SJCRH30 (cell line): ENCODE data around the gene WDR89. TPM values are rescaled to one million over a fixed set of nuclear protein-coding genes. Genes with fewer than 3 reads are reported as not detected.

ENCODE experiments used
- DNase-seq, 2 experiments: peaks; one replicate each; pipeline ENCODE4 v3.0.0-alpha.2; 2015 to 2020
- H3K27ac ChIP-seq: fragments of 250-450 bp; sonication (Bioruptor Pico); 2 replicates; pipeline ENCODE4 v1.5.1; 2020; ENCODE audit warnings: mild to moderate bottlenecking, moderate library complexity
- H3K27me3 ChIP-seq: fragments of 250-450 bp; sonication (Bioruptor Pico); 2 replicates; pipeline ENCODE4 v1.5.1; 2020; ENCODE audit warnings: mild to moderate bottlenecking, moderate library complexity
- H3K36me3 ChIP-seq: fragments of 250-450 bp; sonication (Bioruptor Pico); 2 replicates; pipeline ENCODE4 v1.5.1; 2020; ENCODE audit warnings: mild to moderate bottlenecking, moderate library complexity
- H3K4me1 ChIP-seq: fragments of 250-450 bp; sonication (Bioruptor Pico); 2 replicates; pipeline ENCODE4 v1.5.1; 2020; ENCODE audit warnings: mild to moderate bottlenecking, moderate library complexity
- H3K4me3 ChIP-seq: fragments of 250-450 bp; sonication (Bioruptor Pico); 2 replicates; pipeline ENCODE4 v1.5.1; 2020; ENCODE audit warnings: mild to moderate bottlenecking, moderate library complexity
- H3K9me3 ChIP-seq: fragments of 250-450 bp; sonication (Bioruptor Pico); replicated peaks from 2 replicates; pipeline ENCODE4 v1.5.1; 2020; ENCODE audit warnings: mild to moderate bottlenecking, moderate library complexity
- total RNA-seq: library from RNA; depleted of rRNA; stranded (reverse); fragments of >200 nt; shearing (Covaris generic); gene quantifications from 2 replicates; pipeline ENCODE4 v1.2.3, GENCODE V29; 2014; rRNA removed

Gene WDR89, protein sequence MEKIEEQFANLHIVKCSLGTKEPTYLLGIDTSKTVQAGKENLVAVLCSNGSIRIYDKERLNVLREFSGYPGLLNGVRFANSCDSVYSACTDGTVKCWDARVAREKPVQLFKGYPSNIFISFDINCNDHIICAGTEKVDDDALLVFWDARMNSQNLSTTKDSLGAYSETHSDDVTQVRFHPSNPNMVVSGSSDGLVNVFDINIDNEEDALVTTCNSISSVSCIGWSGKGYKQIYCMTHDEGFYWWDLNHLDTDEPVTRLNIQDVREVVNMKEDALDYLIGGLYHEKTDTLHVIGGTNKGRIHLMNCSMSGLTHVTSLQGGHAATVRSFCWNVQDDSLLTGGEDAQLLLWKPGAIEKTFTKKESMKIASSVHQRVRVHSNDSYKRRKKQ
- 14.1 and 15.7 TPM in 2 replicates for total RNA-seq

DNA sequence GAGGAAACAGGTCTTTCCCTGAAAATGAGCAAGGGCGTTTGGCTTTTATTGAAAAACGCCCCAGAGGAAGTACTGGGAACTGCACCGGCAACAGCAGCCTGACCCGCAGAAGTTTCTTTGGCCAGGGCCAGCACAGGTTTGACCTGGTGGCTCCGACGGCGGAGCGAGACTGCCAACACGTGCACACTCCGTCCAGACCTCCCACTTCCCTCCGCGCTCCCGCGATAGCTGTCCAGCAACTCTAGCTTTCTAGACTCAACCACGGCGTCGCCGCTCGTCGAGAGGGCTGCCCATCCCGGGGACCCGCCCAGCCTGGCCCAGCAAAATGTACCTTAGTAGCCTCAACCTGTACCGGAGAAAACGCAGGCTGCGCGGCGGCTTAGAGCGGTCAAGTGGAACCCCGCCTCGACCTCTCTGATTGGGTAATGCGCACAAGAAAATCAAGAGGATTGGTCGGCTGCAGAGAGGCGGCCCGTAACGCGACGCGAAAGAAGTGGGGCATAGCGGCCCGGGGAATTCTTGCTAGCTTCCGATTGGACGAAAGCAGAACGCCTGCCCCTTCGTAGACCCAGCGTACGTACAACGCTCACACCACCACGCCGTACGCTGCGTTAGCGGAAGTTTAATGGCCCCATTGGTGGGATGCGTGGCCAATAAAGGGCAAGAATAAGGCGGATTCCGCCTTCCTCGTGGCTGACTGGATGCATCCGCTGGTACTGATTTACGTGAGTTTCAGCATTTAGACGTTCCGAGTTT, at the start of gene WDR89:
Gene WDR89, minus strand, starts transcription at position 399 of the 756 bp plus-strand sequence. CDS start 41,929 bp downstream, outside the sequence.
- H3K4me1 ChIP-seq: no peaks in the 10 kb centered on the region
- no peaks in the 10 kb centered on the region for H3K36me3 ChIP-seq
- no peaks in the 10 kb centered on the region; the same call in 1 of the 2 replicates for H3K9me3 ChIP-seq
- peak within 1 kb of the TSS; percentile 77 for H3K4me3 ChIP-seq
- peak; percentile 97 to 99 for DNase-seq
- H3K27me3 ChIP-seq: no peaks in the 10 kb centered on the region
- H3K27ac ChIP-seq: peak within 1 kb of the TSS; percentile 90

DNA sequence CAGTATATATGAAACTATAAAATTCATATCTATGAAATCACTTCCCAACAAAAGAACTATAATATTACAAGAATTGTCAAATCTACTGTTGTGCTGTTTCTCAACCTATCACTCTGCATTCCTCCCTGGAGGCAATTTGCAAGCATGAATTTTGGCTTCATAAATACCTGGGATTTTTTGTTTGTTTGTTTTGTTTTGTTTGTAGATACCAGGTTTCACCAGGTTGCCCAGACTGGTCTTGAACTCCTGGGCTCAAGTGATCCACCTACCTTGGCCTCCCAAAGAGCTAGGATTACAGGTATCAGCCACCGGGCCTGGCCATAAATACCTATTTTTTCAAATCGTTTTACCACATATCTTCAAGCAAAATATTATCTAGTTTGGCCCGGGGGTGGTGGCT, 47.5 kb upstream of the WDR89 start:
- H3K4me3 ChIP-seq: no peak overlapping the region
- H3K27ac ChIP-seq: no peak overlapping the region
- no peaks in the 10 kb centered on the region for H3K4me1 ChIP-seq
- H3K9me3 ChIP-seq: no peaks in the 10 kb centered on the region
- H3K36me3 ChIP-seq: no peaks in the 10 kb centered on the region; the same call in none of the 2 replicates
- H3K27me3 ChIP-seq: no peaks in the 10 kb centered on the region
- DNase-seq: no peak

DNA sequence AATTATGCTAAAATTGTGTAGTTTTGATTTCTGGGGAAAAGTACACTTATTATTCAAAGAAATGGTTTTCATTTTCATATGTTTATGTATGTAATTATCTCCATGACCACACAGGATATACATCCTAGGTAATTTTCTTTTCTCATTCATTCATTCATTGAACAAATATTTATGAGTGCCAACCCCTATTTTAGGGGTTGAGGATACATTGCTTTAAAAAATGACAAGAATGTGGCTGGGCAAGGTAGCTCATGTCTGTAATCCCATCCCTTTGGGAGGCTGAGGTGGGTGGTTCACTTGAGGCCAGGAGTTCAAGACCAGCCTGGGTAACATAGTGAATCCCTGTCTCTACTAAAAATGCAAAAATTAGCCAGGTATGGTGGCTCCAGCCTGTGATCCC, 45.3 kb upstream of the WDR89 start:
- H3K36me3 ChIP-seq: no peaks in the 10 kb centered on the region
- no peak overlapping the region for H3K4me3 ChIP-seq
- H3K27me3 ChIP-seq: no peaks in the 10 kb centered on the region
- H3K4me1 ChIP-seq: no peaks in the 10 kb centered on the region
- no peak overlapping the region for H3K27ac ChIP-seq
- DNase-seq: no peak
- no peaks in the 10 kb centered on the region for H3K9me3 ChIP-seq

DNA sequence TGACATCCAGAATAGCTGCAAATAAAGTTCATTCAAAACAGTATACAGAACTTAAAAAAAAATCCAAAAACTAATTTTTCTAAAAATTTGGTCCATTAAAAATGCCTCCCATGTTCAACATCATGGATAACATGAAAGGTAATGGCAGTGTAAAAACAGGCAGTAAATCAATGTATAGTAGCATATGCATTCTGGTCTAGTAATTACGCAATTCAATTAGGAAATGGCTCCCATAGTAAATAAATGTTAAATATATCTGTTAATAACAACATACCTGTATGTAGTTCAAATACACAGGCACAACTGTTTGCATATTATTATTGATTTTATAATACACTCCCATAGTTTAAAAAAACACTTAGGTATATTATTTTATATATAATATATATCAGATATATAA, 43.7 kb upstream of the WDR89 start:
- no peaks in the 10 kb centered on the region for H3K4me1 ChIP-seq

DNA sequence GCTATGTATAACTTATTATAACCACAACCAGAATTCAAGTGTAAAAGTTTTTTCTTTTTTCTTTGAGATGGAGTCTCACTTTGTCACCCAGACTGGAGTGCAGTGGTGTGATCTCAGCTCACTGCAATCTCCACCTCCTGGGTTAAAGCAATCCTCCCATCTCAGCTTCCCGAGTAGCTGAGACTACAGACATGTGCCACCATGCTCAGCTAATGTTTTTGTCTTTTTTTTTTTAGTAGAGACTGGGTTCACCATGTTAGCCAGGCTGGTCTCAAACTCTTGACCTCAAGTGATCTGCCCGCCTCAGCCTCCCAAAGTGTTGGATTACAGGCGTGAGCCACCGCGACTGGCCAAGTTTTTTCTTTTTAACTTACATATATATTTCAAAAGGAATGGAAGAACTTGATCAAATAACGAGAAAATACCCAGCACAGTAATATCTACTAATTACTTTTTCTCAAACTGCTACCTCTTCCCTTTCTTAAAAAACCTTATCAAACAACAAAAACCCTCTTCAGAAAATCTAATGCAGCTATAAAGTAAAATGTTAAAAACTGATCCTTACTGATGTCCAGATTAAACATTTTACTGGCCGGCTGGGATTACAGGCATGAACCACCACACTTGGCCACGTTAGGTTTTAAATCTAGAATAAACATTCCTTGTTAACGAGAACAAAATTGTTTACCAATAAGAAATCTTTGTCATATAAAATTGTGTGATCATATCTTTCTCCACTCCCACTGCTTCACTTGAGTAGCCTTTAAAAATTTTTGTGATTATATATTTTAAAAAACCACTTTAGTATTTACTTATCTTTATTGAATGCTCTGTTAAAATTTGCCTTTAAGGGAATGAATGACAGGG, 41.3 kb upstream of the WDR89 start:
- Histone ChIP-seq H3K27me3 (no peaks in the 10 kb centered on the region), H3K4me3 (no peak overlapping the region), H3K36me3 (no peaks in the 10 kb centered on the region), H3K4me1 (peaks cover 9% of the 10 kb centered on the region), H3K9me3 (no peaks in the 10 kb centered on the region), H3K27ac (no peak overlapping the region)
- no peak for DNase-seq

More for the DNA sequence above, 43.7 kb upstream of the WDR89 start:
- DNase-seq: no peak
- Histone ChIP-seq H3K36me3 (no peaks in the 10 kb centered on the region), H3K4me3 (no peak overlapping the region), H3K27me3 (no peaks in the 10 kb centered on the region), H3K27ac (no peak overlapping the region), H3K9me3 (no peaks in the 10 kb centered on the region)

DNA sequence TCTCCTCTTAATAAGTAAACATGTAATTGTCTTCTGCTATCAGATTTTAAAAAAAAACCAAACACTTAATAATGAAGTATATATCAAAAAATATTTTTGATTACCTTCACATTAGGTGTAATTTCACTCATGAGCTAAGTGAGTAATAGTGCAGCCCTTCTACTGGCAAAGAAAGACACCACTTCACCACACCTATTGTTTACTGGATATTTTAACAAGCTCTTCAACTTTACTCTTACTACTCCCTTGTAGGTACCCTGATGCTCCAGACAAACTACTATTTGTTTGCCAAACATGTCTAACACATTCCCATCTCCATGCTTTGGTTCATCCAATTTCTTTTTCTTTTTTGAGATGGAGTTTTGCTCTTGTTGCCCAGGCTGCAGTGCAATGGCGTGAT, 36.9 kb upstream of the WDR89 start:
- H3K36me3 ChIP-seq: no peaks in the 10 kb centered on the region
- no peak overlapping the region for H3K27ac ChIP-seq
- H3K27me3 ChIP-seq: no peaks in the 10 kb centered on the region
- H3K9me3 ChIP-seq: no peaks in the 10 kb centered on the region
- no peak for DNase-seq
- peaks cover 15% of the 10 kb centered on the region for H3K4me1 ChIP-seq
- H3K4me3 ChIP-seq: no peak overlapping the region

DNA sequence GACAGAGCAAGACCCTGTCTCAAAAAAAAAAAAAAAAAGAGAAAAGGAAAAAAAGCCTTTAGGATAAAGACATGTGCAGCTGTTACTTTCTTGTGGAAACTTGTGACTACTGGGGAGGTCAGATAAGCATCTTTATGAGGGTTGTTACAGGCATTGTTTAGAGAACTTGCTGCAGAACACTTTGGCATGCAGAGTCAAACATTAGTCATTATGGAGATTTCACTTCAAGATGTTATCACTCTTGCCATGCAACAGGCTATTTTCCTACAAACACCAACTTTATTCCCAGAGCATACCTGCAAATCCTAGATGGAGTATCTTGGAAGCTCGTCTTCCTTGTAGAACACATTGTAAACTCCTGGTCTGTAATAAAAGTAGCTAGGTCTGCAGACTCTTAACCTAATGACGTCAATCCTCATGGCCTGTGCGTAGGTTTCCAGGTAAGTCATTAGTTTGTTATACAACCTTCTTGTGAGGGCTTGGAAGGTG, 36.3 kb upstream of the WDR89 start:
- Histone ChIP-seq H3K27me3 (no peaks in the 10 kb centered on the region), H3K36me3 (no peaks in the 10 kb centered on the region), H3K9me3 (no peaks in the 10 kb centered on the region), H3K4me1 (peaks cover 17% of the 10 kb centered on the region), H3K4me3 (no peak overlapping the region), H3K27ac (peak overlapping the region; percentile 9; the same call in 1 of the 2 replicates)
- DNase-seq: peak; percentile 52 to 81

DNA sequence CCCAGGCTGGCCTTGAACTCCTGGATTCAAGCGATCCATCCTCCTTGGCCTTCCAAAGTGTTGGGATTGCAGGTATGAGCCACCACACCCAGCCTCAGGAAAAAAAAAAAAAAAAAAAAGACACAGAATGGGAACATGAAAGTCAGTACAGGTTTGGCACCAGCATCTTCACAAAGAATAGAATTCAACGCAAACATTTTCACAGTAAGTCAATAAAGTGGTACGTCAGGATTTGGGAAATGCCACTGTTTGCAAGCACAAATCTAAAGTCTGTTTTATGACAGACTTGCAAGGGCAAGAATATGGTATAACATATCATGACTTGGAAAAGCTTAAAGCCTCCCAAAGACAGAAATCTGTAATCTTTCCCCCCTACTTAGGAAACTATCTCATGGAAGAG, 34.9 kb upstream of the WDR89 start:
- Histone ChIP-seq H3K4me3 (no peak overlapping the region), H3K27ac (no peak overlapping the region), H3K4me1 (peaks cover 28% of the 10 kb centered on the region), H3K36me3 (no peaks in the 10 kb centered on the region), H3K9me3 (no peaks in the 10 kb centered on the region), H3K27me3 (no peaks in the 10 kb centered on the region)
- no peak for DNase-seq

DNA sequence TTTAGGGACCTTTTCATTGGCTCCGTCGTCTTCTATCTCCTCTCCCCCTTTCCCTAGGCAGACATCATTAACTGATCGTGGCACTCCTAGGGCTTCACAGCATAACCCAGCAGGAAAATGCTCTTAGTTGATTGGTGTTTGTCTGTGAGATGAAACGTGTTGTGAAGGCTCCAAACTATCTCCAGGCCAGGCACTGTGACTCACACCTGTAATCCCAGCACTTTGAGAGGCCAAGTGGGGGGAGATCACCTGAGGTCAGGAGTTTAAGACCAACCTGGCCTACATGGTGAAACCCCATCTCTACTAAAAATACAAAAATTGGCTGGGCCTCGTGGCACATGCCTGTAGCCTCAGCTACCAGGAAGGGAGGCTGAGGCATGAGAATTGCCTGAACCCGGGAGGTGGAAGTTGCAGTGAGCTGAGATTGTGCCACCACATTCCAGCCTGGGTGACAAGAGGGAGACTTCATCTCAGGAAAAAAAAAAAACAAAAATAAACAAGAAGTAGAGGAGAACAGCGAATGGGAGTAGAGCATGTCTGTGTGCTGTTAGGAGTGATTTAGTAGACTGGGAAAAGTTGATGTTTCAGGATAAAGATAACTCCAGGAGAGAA, 32.3 kb upstream of the WDR89 start:
- Histone ChIP-seq H3K36me3 (no peaks in the 10 kb centered on the region), H3K9me3 (no peaks in the 10 kb centered on the region), H3K27me3 (no peaks in the 10 kb centered on the region), H3K4me3 (no peak overlapping the region), H3K27ac (no peak overlapping the region), H3K4me1 (peaks cover 28% of the 10 kb centered on the region)
- no peak for DNase-seq

DNA sequence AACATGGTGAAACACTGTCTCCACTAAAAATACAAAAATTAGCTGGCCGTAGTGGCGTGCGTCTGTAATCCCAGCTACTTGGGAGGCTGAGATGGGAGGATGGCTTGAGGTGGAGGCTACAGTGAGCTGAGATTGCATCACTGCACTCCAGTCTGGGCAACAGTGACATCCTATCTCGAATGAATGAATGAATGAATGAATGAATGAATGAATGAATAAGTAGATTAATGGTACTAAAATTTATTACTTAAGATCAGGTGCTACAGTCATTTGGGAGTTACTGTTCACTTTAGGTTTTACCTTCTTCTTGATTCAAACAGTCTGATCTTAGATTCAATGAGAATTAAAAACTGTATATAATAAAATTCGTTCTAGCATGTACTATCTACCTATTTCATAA, 31.6 kb upstream of the WDR89 start:
- Histone ChIP-seq H3K27me3 (no peaks in the 10 kb centered on the region), H3K4me1 (peaks cover 23% of the 10 kb centered on the region), H3K27ac (no peak overlapping the region), H3K9me3 (no peaks in the 10 kb centered on the region), H3K36me3 (no peaks in the 10 kb centered on the region), H3K4me3 (no peak overlapping the region)
- DNase-seq: no peak

DNA sequence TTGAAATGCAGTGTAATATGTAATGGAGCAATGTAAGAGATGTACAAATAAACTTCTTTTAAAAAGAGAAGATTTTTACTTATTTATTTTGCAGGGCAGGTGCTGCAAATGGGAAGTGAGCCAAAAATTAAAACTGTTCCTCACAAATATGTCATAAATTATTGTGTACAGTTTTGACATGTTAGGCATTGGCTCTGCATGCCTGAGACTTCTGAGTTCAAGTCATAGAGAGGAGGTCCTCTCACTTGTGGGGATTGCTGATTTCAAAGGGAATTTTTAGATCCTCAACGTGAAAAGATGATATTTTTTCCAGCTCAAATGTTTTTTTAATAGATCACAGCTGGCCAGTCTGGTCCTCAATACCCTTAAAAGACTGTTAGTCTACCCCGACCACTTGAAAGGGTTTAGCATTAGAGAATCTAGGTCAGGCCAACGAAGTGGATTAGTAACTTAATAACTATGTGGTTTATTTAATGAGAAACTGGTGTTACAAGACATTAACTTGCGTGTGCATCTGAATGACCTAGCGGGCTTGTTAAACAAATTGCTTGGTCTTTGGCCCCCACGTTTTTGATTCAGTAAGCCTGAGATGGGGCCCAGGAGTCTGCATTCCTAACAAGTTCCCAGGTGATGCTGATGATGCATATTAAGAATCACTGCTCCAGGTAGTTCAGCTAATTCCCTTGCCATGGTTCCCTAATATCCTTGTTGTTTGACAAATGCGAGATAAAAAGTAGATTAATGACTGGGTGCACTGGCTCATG, 30.9 kb upstream of the WDR89 start:
- Histone ChIP-seq H3K4me1 (peaks cover 18% of the 10 kb centered on the region), H3K4me3 (no peak overlapping the region), H3K27ac (no peak overlapping the region), H3K36me3 (no peaks in the 10 kb centered on the region), H3K27me3 (no peaks in the 10 kb centered on the region), H3K9me3 (no peaks in the 10 kb centered on the region)
- DNase-seq: peak; percentile 25 to 62

DNA sequence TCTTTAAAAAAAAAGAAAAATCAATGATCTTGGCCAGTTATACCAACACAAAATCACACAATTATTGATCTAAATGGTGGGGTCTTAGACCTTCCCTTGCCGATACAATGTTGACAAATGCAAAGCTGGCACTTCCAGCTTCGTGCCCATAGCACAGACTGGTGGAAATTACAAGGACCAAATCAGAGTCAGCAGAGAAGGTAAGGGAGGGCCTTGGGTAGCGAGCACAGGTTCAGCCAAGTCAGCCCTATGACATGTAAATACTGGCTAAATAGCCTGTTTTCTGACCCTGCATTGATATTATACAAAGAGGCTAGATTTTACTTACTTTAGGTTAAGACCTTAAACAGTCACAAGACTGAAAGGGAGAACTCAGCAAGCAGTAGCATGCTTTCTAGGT, 30.3 kb upstream of the WDR89 start:
- Histone ChIP-seq H3K9me3 (no peaks in the 10 kb centered on the region), H3K4me3 (no peak overlapping the region), H3K27me3 (no peaks in the 10 kb centered on the region), H3K27ac (no peak overlapping the region), H3K4me1 (peaks cover 14% of the 10 kb centered on the region), H3K36me3 (no peaks in the 10 kb centered on the region)
- DNase-seq: no peak

DNA sequence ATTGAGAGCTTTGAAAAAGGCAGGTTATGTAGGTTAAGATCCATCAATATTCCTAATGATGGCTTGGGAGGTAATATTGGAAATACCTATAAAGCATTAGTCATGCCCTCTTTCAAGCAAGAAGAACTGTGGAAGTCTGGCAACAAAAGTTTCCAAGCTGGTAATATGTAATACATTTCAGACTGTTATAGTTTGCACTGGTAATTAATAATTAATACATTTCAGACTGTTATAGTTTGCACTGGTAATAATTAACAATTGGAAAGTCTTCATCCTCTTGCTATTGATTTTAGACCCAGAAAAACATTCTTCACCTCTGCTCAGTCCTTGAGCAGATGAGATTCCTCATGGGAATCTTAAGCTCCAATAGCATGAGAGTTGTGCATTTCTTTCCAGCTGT, 29.0 kb upstream of the WDR89 start:
- no peaks in the 10 kb centered on the region for H3K36me3 ChIP-seq
- no peaks in the 10 kb centered on the region for H3K9me3 ChIP-seq
- H3K4me1 ChIP-seq: peaks cover 14% of the 10 kb centered on the region
- H3K4me3 ChIP-seq: no peak overlapping the region
- no peaks in the 10 kb centered on the region for H3K27me3 ChIP-seq
- no peak overlapping the region for H3K27ac ChIP-seq
- no peak for DNase-seq

DNA sequence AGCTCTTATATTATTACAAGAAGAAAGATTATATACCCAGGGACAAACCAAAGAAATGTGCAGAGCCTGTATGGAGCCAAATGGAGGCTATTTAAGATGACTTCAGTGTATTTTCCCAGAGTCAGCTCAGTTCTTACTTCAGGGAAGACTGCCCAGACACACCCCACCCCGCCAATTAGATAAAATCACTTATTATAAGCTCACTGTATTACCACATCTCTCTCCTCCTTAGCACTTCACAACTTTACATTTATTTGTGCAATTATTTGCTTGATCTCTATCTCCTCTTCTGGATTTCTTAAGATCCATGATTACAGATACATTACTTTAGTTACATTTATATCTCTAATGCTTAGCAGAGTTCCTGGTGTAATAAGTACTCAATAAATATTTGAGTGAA, 24.7 kb upstream of the WDR89 start:
- H3K36me3 ChIP-seq: no peaks in the 10 kb centered on the region
- H3K27me3 ChIP-seq: no peaks in the 10 kb centered on the region
- H3K9me3 ChIP-seq: no peaks in the 10 kb centered on the region
- H3K4me3 ChIP-seq: no peak overlapping the region
- H3K27ac ChIP-seq: no peak overlapping the region
- no peaks in the 10 kb centered on the region for H3K4me1 ChIP-seq
- DNase-seq: no peak
